Heart right ventricle (tissue), 16 donors: ENCODE results near the gene SLC49A3. TPM values are rescaled to one million over a fixed set of nuclear protein-coding genes. Genes with fewer than 3 reads are reported as not detected.
A peak's percentile ranks its signal among the peaks of the same experiment; 100 is the strongest.

Source experiments
- ATAC-seq, 8 donors: fragments of 200-7000 bp; cut with Tn5 transposase; one replicate each; pipeline ENCODE4 v1.9.1; 2020; ENCODE audit warnings: mild to moderate bottlenecking in 8 of 8, moderate library complexity in 8 of 8, moderate number of reproducible peaks in 1 of 8
- DNase-seq, 2 donors: peaks; one replicate each; pipeline ENCODE4 v3.0.0-alpha.2; 2020
- H3K27ac ChIP-seq, 10 donors: fragments of 200-600 bp; sonication (generic) in 2 of 10; one replicate each; pipeline versions ENCODE4 v1.5.0 to v1.8.0; 2020 to 2022; ENCODE audit warnings: mild to moderate bottlenecking in 3 of 10
- H3K27me3 ChIP-seq, 7 donors: fragments of 200-600 bp; one replicate each; pipeline ENCODE4 v1.8.0; 2021 to 2022; ENCODE audit warnings: mild to moderate bottlenecking in 2 of 7
- H3K36me3 ChIP-seq, 9 donors: fragments of 200-600 bp; sonication (generic) in 1 of 9; one replicate each; pipeline versions ENCODE4 v1.5.0 to v1.8.0; 2020 to 2022; ENCODE audit warnings: mild to moderate bottlenecking in 2 of 9
- H3K4me1 ChIP-seq, 9 donors: fragments of 200-600 bp; sonication (generic) in 1 of 9; one replicate each; pipeline versions ENCODE4 v1.5.0 to v1.8.0; 2020 to 2022; ENCODE audit warnings: mild to moderate bottlenecking in 4 of 9
- H3K4me3 ChIP-seq, 10 donors: fragments of 200-600 bp; sonication (generic) in 2 of 10; one replicate each; pipeline versions ENCODE4 v1.5.0 to v1.8.0; 2020 to 2022; ENCODE audit warnings: mild to moderate bottlenecking in 7 of 10, moderate library complexity in 2 of 10
- H3K9me3 ChIP-seq, 11 donors: fragments of 200-600 bp in 10 of 11; sonication (generic) in 2 of 11; one replicate each; pipeline versions ENCODE4 v1.5.0 to v1.8.0; 2013 to 2022; ENCODE audit warnings: mild to moderate bottlenecking in 2 of 11, control low read depth in 1 of 11, moderate library complexity in 1 of 11
- WGBS, 2 donors: extraction: QIAGEN DNeasy Blood & Tissue Kit; methylation state at CpG; one replicate each; pipeline ENCODE4 v1.1.7; 2013; ENCODE audit warnings: inconsistent platforms in 1 of 2; 5-methylcytosine and 5-hydroxymethylcytosine counted together
- intact Hi-C, 10 donors: fragments of 100-400 bp; cut with DNase I; formaldehyde crosslinking; loops; one replicate each; pipeline versions ENCODE4 v1.11.1 to v1.14.2; 2022
- polyA plus RNA-seq, 2 donors: library from polyadenylated mRNA; stranded (reverse); fragments of 200-250 nt; gene quantifications; one replicate each; pipeline ENCODE4 v1.2.3, GENCODE V29; 2013
- total RNA-seq, 10 donors: library from RNA; stranded (reverse); fragmentation: NEBNext Ultra II Directional in 3 of 10; extraction: Animal tissue kit (Norgen Biotek cat#: 25700) in 3 of 10; gene quantifications; one replicate each; pipeline versions ENCODE4 v1.2.1 to v1.2.4, GENCODE V29; 2021 to 2023
- TF ChIP-seq, protein P1 (sequence below), 9 donors: fragments of 200-600 bp; sonication (generic) in 2 of 9; IDR thresholded peaks; one replicate each; pipeline versions ENCODE4 v1.5.0 to v1.8.0; 2021 to 2022; ENCODE audit warnings: antibody characterized with exemption in 9 of 9, mild to moderate bottlenecking in 5 of 9, moderate library complexity in 1 of 9
- donor health status: Arrhythmogenic right ventricular cardiomyopathy.
- donor health status: ischemic (EF 13 %, LVEDD 7.1; RV severe dilation, severe dysfunction).
- donor health status: healthy with polysubstance abuse.
- donor health status: DM: no; HTN: yes; CAD: no.
- donor health status: DM: no; HTN: no; CAD: no.
- donor health status: ischemic (EF 25% LVEDD 6.9; RV normal size, moderate dysfunction).
- donor health status: ischemic (EF 25% LVEDD 5.7; RV mildly dilated, moderate dysfunction).
- donor health status: healthy.
- donor health status: DM: yes; HTN: yes; CAD: no.
- donor health status: Ischemic cardiomyopathy.
- donor health status: ischemic (EF 35%, LVEDD 5.7; RV mildly dilated, moderate dysfunction).
- donor health status: nonischemic (EF 11% LVEDD 7.7; RV severe dilation, severe dysfunction).
- donor health status: DM: yes; HTN: yes; CAD: no.
- donor health status: PGD.
- donor health status: ischemic (EF 29% LVEDD 5.4; RV normal size, mild dysfunction).
- donor health status: nonischemic (EF 23%, LVEDD 6.1; RV moderate dilation, normal function).

The SLC49A3 gene
- total and polyA plus RNA-seq, 12 donors = 8.8 to 28.5 (median 12.3) TPM

DNA sequence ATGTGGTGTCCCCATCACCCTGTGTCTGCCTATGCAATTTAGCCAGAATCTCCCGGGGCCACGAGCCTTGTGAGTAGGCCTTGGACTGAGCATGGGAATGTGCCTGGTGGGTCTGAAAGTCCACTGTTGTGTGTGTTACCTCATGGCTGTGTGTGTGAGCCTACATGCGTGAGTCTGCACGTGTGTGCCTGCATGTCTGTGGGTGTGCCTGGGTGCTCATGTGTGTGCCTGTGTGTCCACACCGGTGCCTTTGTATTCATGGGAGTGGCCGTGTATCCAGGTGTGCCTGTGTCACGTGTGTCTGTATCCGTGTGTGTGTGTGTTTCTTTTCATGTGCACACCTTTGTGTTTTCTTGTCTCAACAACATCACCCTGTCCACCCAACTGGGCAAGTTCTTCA lies 29.1 kb downstream of the SLC49A3 start:
- ATAC-seq (no peak), DNase-seq (no peak)
- Histone ChIP-seq H3K4me1 (peaks cover 0 to 19% (median 8%) of the 10 kb centered on the region in 9 donors), H3K36me3 (no peaks in the 10 kb centered on the region), H3K4me3 (no peak overlapping the region), H3K27me3 (peaks cover 0 to 19% (median 4%) of the 10 kb centered on the region in 7 donors), H3K27ac (no peak overlapping the region), H3K9me3 (no peaks in the 10 kb centered on the region)
- TF ChIP-seq, protein P1, sequence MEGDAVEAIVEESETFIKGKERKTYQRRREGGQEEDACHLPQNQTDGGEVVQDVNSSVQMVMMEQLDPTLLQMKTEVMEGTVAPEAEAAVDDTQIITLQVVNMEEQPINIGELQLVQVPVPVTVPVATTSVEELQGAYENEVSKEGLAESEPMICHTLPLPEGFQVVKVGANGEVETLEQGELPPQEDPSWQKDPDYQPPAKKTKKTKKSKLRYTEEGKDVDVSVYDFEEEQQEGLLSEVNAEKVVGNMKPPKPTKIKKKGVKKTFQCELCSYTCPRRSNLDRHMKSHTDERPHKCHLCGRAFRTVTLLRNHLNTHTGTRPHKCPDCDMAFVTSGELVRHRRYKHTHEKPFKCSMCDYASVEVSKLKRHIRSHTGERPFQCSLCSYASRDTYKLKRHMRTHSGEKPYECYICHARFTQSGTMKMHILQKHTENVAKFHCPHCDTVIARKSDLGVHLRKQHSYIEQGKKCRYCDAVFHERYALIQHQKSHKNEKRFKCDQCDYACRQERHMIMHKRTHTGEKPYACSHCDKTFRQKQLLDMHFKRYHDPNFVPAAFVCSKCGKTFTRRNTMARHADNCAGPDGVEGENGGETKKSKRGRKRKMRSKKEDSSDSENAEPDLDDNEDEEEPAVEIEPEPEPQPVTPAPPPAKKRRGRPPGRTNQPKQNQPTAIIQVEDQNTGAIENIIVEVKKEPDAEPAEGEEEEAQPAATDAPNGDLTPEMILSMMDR (IDR thresholded peaks at IDR 0.05) = no peak
- intact Hi-C loops = no loop called here
- WGBS, 2 donors = 92 to 97% methylated on average over 8 of the region's 8 CpGs

DNA sequence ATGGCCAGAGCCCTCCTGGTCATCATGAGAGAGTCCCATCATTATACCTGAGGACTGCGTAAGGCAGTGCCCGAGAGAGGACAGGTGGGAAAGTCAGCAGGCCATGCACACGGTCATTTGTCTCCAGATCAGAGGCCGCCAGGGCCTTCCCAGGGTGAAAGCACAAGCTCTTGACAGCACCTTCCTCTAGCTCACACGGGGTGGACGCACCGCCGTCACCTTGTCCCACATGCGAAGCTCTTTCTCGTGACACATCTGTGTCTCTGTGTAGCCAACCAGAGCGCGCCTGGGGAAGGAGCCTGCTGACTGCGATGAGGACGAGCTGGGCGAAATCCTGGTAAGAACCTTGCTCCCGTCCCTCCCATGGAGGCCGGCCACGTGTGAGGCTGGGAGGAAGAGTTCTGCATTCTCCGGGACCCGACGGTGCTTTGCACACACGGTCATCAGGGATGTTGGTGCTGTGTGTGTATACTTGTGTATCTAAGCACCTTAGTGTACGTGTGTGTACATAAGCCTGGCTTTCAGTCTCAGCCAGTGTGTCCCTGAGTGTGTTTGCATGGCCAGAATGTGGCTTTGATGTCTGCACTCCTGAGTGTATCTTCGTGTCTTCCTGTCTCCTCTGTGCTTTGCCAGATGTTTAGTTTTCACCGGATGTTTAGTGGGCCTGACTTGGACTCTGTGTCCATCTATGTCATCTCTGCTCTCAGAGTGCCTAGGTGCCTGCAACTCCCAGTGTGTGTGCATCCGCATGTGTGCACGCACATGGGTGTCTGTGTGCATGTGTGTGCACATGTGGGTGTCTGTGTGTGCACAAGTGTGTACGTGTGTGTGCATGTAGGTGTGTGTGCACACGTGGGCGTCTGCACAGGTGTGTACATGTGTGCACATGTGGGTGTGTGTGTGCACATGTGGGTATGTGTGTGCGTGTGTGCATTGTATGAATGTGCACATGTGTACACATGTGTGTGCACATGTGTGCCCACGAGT lies 30.0 kb downstream of the SLC49A3 start:
- Histone ChIP-seq H3K4me1 (peaks cover 0 to 12% (median 7%) of the 10 kb centered on the region in 9 donors), H3K4me3 (no peak overlapping the region), H3K27me3 (peaks cover 0 to 22% (median 4%) of the 10 kb centered on the region in 7 donors), H3K9me3 (no peaks in the 10 kb centered on the region), H3K36me3 (no peaks in the 10 kb centered on the region), H3K27ac (no peak overlapping the region)
- no peak for ATAC-seq
- TF ChIP-seq, protein P1 (IDR thresholded peaks at IDR 0.05) = no peak
- DNase-seq = no peak
- intact Hi-C loops = no loop called here
- WGBS, 2 donors = 90 to 93% methylated on average over 32 of the region's 32 CpGs

DNA sequence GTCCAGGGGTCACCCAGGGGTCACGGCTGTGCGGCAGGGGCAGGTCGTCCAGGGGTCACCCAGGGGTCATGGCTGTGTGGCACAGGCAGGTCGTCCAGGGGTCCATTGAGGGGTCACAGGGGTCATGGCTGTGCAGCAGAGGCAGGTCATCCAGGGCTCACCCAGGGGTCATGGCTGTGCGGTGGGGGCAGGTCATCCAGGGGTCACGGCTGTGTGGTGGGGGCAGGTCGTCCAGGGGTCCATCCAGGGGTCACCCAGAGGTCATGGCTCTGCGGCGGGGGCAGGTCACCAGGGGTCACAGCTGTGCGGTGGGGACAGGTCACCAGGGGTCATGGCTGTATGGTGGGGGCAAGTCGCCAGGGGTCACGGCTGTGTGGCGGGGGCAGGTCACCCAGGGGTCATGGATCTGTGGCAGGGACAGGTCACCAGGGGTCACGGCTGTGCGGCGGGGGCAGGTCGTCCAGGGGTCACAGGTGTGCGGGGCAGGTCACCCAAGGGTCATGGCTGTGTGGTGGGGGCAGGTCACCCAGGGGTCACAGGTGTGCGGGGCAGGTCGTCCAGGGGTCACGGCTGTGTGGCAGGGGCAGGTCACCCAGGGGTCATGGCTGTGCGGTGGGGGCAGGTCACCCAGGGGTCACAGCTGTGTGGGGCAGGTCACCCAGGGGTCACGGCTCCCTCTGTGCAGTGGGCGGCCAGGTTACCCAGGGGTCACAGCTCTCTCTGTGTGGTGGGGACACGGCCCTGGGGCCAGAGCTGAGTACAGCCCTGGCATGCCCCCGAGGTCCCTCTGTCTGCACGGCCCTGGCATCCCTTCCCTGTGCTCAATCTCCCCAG lies 30.9 kb downstream of the SLC49A3 start:
- no peaks in the 10 kb centered on the region for H3K9me3 ChIP-seq
- intact Hi-C loops = no loop called here
- H3K36me3 ChIP-seq = no peaks in the 10 kb centered on the region
- TF ChIP-seq, protein P1 (IDR thresholded peaks at IDR 0.05) = no peak
- ATAC-seq = peak in 1 of 8 donors; percentile 9
- 84 to 86% methylated on average over 26 to 27 of the region's 27 CpGs for WGBS, 2 donors
- H3K27me3 ChIP-seq = peaks cover 0 to 26% (median 0%) of the 10 kb centered on the region in 7 donors
- peaks cover 0 to 2% (median 1%) of the 10 kb centered on the region in 9 donors for H3K4me1 ChIP-seq
- no peak overlapping the region for H3K27ac ChIP-seq
- H3K4me3 ChIP-seq = no peak overlapping the region
- no peak for DNase-seq

DNA sequence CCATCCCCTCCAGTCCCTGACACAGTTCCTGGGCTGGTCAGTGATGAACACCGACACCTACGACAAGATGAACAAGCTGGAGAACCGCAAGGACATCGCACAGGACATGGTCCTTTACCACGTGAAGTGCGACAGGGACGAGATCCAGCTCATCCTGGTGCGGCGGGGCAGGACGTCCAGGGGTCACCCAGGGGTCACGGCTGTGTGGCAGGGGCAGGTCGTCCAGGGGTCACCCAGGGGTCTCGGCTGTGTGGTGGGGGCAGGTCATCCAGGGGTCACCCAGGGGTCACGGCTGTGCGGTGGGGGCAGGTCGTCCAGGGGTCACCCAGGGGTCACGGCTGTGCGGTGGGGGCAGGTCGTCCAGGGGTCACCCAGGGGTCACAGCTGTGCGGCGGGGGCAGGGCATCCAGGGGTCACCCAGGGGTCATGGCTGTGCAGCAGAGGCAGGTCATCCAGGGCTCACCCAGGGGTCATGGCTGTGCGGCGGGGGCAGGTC lies 31.6 kb downstream of the SLC49A3 start:
- no peak for DNase-seq
- TF ChIP-seq, protein P1 (IDR thresholded peaks at IDR 0.05) = no peak
- peaks cover 0 to 29% (median 0%) of the 10 kb centered on the region in 7 donors for H3K27me3 ChIP-seq
- no peak overlapping the region for H3K27ac ChIP-seq
- intact Hi-C loops = no loop called here
- H3K36me3 ChIP-seq = no peaks in the 10 kb centered on the region
- H3K4me3 ChIP-seq = no peak overlapping the region
- H3K9me3 ChIP-seq = no peaks in the 10 kb centered on the region
- no peak for ATAC-seq
- no peaks in the 10 kb centered on the region for H3K4me1 ChIP-seq
- 78 to 82% methylated on average over 21 to 23 of the region's 23 CpGs for WGBS, 2 donors
